ENCODE results near the gene SNAPC2.

Gene SNAPC2

GRCh38 chr19:7919610-7920518 is at the start of gene SNAPC2:
Gene SNAPC2 (plus strand): TSS chr19:7920338. CDS start chr19:7920367, 29 bp downstream.
- peak; percentile 89 to 93 (median 91) for DNase-seq (ENCODE audit: low read depth in 3 of 3, low spot score in 1 of 3)

- DNase-seq (ENCODE audit: low read depth in 3 of 3, low spot score in 1 of 3), result no peak
Observed at GRCh38 chr19:7870571-7871436, 49.3 kb upstream of the SNAPC2 start.

- peak; percentile 40 to 62 (median 52) for DNase-seq (ENCODE audit: low read depth in 3 of 3, low spot score in 1 of 3)
Observed at GRCh38 chr19:7871437-7872305, 48.5 kb upstream of the SNAPC2 start.

GRCh38 chr19:7872306-7873204 is 47.6 kb upstream of the SNAPC2 start:
- no peak for DNase-seq (ENCODE audit: low read depth in 3 of 3, low spot score in 1 of 3)

- DNase-seq (ENCODE audit: low read depth in 3 of 3, low spot score in 1 of 3), result no peak
Observed at GRCh38 chr19:7873304-7874075, 46.6 kb upstream of the SNAPC2 start.

GRCh38 chr19:7874076-7874896 is 45.9 kb upstream of the SNAPC2 start, which contains the start of gene PRR36:
Gene PRR36 (minus strand): TSS chr19:7874390. CDS start chr19:7873689, 701 bp downstream.
- DNase-seq (ENCODE audit: low read depth in 3 of 3, low spot score in 1 of 3), result no peak

- no peak for DNase-seq (ENCODE audit: low read depth in 3 of 3, low spot score in 1 of 3)
Observed at GRCh38 chr19:7874897-7875273, 45.3 kb upstream of the SNAPC2 start.

GRCh38 chr19:7877249-7877836 is 42.8 kb upstream of the SNAPC2 start:
- DNase-seq (ENCODE audit: low read depth in 3 of 3, low spot score in 1 of 3), result no peak

GRCh38 chr19:7879111-7879807 is 40.9 kb upstream of the SNAPC2 start:
- no peak for DNase-seq (ENCODE audit: low read depth in 3 of 3, low spot score in 1 of 3)

GRCh38 chr19:7879836-7880235 is 40.3 kb upstream of the SNAPC2 start:
- no peak for DNase-seq (ENCODE audit: low read depth in 3 of 3, low spot score in 1 of 3)

- no peak for DNase-seq (ENCODE audit: low read depth in 3 of 3, low spot score in 1 of 3)
Observed at GRCh38 chr19:7881910-7882309, 38.2 kb upstream of the SNAPC2 start.

GRCh38 chr19:7883105-7883504 is 37.0 kb upstream of the SNAPC2 start:
- no peak for DNase-seq (ENCODE audit: low read depth in 3 of 3, low spot score in 1 of 3)

GRCh38 chr19:7883796-7884570 is 36.2 kb upstream of the SNAPC2 start:
- no peak for DNase-seq (ENCODE audit: low read depth in 3 of 3, low spot score in 1 of 3)

- DNase-seq (ENCODE audit: low read depth in 3 of 3, low spot score in 1 of 3), result no peak
Observed at GRCh38 chr19:7885818-7886217, 34.3 kb upstream of the SNAPC2 start.

- DNase-seq (ENCODE audit: low read depth in 3 of 3, low spot score in 1 of 3), result no peak
Observed at GRCh38 chr19:7887408-7888144, 32.6 kb upstream of the SNAPC2 start.

Measured in stimulated activated CD4-positive, alpha-beta T cell treated with anti-CD3 and anti-CD28 coated beads, TNF-alpha, amount 100 ng/mL, for 1 hour (primary cell).